SKM-1 (cell line): Measurements from ENCODE around the gene EHMT1.
"Not testable (repeated sequence)": the region's sequence is repeated elsewhere in the genome, so short reads cannot be mapped to it uniquely, and the experiment has no call there.

Source experiments
- DNase-seq: peaks from one replicate; lab custom pipeline; 2025; ENCODE audit not compliant: unreplicated experiment; lab: John Stamatoyannopoulos, UW

Gene EHMT1

GRCh38 chr9:137800196-137801022, 181.6 kb downstream of the EHMT1 start:
- no peak for DNase-seq

GRCh38 chr9:137801023-137801319, 182.2 kb downstream of the EHMT1 start:
- no peak for DNase-seq

- no peak for DNase-seq
Observed at GRCh38 chr9:137802021-137802420, 183.2 kb downstream of the EHMT1 start.

- no peak for DNase-seq
Observed at GRCh38 chr9:137802521-137803243, 183.9 kb downstream of the EHMT1 start.

- DNase-seq, result no peak
Observed at GRCh38 chr9:137804908-137805630, 186.3 kb downstream of the EHMT1 start.

GRCh38 chr9:137807721-137808703, 189.2 kb downstream of the EHMT1 start:
- DNase-seq, result no peak

GRCh38 chr9:137809040-137809576, 190.3 kb downstream of the EHMT1 start:
- DNase-seq, result no peak

GRCh38 chr9:137809726-137810450, 191.1 kb downstream of the EHMT1 start:
- DNase-seq, result not testable (repeated sequence)

GRCh38 chr9:137811283-137811870, 192.6 kb downstream of the EHMT1 start:
- DNase-seq, result no peak

- DNase-seq, result no peak
Observed at GRCh38 chr9:137812356-137813023, 193.7 kb downstream of the EHMT1 start.

GRCh38 chr9:137813167-137813566, 194.4 kb downstream of the EHMT1 start:
- no peak for DNase-seq

- no peak for DNase-seq
Observed at GRCh38 chr9:137813651-137814415, 195.0 kb downstream of the EHMT1 start.

GRCh38 chr9:137814436-137814835, 195.6 kb downstream of the EHMT1 start:
- no peak for DNase-seq

- no peak for DNase-seq
Observed at GRCh38 chr9:137814841-137815240, 196.0 kb downstream of the EHMT1 start.

- DNase-seq, result no peak
Observed at GRCh38 chr9:137815256-137816255, 196.8 kb downstream of the EHMT1 start.

GRCh38 chr9:137816531-137817235, 197.9 kb downstream of the EHMT1 start:
- DNase-seq, result no peak
